ENCODE data around the gene TMCC2.

The TMCC2 gene

GRCh38 chr1:205259998-205260397, 32.3 kb downstream of the TMCC2 start:
- DNase-seq (ENCODE audit: low read depth in 2 of 2, low spot score in 1 of 2): no peak

GRCh38 chr1:205260948-205261732, 33.4 kb downstream of the TMCC2 start:
- DNase-seq (ENCODE audit: low read depth in 2 of 2, low spot score in 1 of 2): no peak

GRCh38 chr1:205261946-205262691, 34.4 kb downstream of the TMCC2 start:
- no peak for DNase-seq (ENCODE audit: low read depth in 2 of 2, low spot score in 1 of 2)

GRCh38 chr1:205262731-205263171, 35.0 kb downstream of the TMCC2 start:
- no peak for DNase-seq (ENCODE audit: low read depth in 2 of 2, low spot score in 1 of 2)

- DNase-seq (ENCODE audit: low read depth in 2 of 2, low spot score in 1 of 2): no peak
Observed at GRCh38 chr1:205263580-205264190, 35.9 kb downstream of the TMCC2 start.

GRCh38 chr1:205266611-205267305, 39.0 kb downstream of the TMCC2 start:
- DNase-seq (ENCODE audit: low read depth in 2 of 2, low spot score in 1 of 2): no peak

GRCh38 chr1:205267306-205267902, 39.7 kb downstream of the TMCC2 start:
- no peak for DNase-seq (ENCODE audit: low read depth in 2 of 2, low spot score in 1 of 2)

- no peak for DNase-seq (ENCODE audit: low read depth in 2 of 2, low spot score in 1 of 2)
Observed at GRCh38 chr1:205268846-205269680, 41.3 kb downstream of the TMCC2 start.

GRCh38 chr1:205269711-205270110, 42.0 kb downstream of the TMCC2 start:
- no peak for DNase-seq (ENCODE audit: low read depth in 2 of 2, low spot score in 1 of 2)

- DNase-seq (ENCODE audit: low read depth in 2 of 2, low spot score in 1 of 2): no peak
Observed at GRCh38 chr1:205270271-205270670, 42.5 kb downstream of the TMCC2 start.

GRCh38 chr1:205270764-205271163, 43.0 kb downstream of the TMCC2 start:
- no peak for DNase-seq (ENCODE audit: low read depth in 2 of 2, low spot score in 1 of 2)

- no peak for DNase-seq (ENCODE audit: low read depth in 2 of 2, low spot score in 1 of 2)
Observed at GRCh38 chr1:205271277-205271676, 43.5 kb downstream of the TMCC2 start.

GRCh38 chr1:205271745-205272144, 44.0 kb downstream of the TMCC2 start:
- no peak for DNase-seq (ENCODE audit: low read depth in 2 of 2, low spot score in 1 of 2)

- DNase-seq (ENCODE audit: low read depth in 2 of 2, low spot score in 1 of 2): no peak
Observed at GRCh38 chr1:205272536-205272935, 44.8 kb downstream of the TMCC2 start.

- peak; percentile 78 for DNase-seq (ENCODE audit: low read depth in 2 of 2, low spot score in 1 of 2)
Observed at GRCh38 chr1:205273551-205273982, 45.8 kb downstream of the TMCC2 start.

- DNase-seq (ENCODE audit: low read depth in 2 of 2, low spot score in 1 of 2): no peak
Observed at GRCh38 chr1:205274041-205274691, 46.4 kb downstream of the TMCC2 start.

GRCh38 chr1:205275133-205275532, 47.4 kb downstream of the TMCC2 start:
- no peak for DNase-seq (ENCODE audit: low read depth in 2 of 2, low spot score in 1 of 2)

GRCh38 chr1:205275916-205276688, 48.4 kb downstream of the TMCC2 start:
- DNase-seq (ENCODE audit: low read depth in 2 of 2, low spot score in 1 of 2): no peak

- DNase-seq (ENCODE audit: low read depth in 2 of 2, low spot score in 1 of 2): no peak
Observed at GRCh38 chr1:205276689-205277065, 48.9 kb downstream of the TMCC2 start.
